ENCODE data around the gene GTPBP6.

GTPBP6 gene, protein sequence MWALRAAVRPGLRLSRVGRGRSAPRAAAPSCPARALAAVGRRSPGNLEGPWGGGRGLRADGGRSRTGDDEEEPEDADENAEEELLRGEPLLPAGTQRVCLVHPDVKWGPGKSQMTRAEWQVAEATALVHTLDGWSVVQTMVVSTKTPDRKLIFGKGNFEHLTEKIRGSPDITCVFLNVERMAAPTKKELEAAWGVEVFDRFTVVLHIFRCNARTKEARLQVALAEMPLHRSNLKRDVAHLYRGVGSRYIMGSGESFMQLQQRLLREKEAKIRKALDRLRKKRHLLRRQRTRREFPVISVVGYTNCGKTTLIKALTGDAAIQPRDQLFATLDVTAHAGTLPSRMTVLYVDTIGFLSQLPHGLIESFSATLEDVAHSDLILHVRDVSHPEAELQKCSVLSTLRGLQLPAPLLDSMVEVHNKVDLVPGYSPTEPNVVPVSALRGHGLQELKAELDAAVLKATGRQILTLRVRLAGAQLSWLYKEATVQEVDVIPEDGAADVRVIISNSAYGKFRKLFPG

DNA sequence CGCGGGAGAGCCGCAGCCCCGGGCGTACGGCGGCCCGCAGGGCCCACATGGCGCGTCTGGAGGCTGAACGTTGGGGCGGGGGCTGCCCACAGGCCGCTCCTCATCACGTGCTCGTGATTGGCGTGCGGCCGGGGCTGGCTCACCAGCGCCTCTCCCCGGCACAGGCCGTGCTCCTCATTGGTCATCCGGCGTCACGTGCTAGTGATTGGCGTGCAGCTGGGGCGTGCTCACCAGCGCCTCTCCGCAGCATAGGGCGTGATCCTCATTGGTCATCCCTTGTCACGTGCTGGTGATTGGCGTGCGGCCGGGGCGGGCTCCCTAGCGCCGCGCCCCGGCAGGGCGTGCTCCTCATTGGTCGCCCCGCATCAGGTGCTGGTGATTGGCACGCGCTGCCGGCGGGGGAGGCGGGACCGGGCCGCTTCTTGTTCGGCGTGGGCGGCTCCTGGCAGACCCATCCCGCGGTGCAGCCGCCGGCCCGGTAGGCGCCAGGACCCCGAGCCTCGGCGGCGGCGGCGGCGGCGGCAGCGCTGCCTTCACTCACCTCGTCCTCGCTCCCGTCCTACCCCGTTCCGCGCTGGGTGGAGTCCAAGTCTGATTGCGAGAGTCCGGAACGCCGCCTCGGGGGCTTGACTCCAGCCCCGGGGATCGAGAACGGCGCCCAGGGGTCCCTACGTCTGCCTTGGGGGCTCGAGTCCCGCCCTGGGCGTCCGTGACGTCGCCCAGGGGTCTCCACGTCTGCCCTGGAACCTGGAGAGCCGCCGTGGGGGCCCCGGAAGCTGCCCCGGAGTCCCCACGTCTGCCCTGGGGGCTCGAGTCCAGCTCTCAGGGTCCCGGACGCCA lies at the start of gene GTPBP6:
Gene GTPBP6, minus strand, starts transcription at position 58 of the 840 bp plus-strand sequence. Its CDS starts 9 bp downstream, at position 49.
- DNase-seq, result peak; percentile 98

DNA sequence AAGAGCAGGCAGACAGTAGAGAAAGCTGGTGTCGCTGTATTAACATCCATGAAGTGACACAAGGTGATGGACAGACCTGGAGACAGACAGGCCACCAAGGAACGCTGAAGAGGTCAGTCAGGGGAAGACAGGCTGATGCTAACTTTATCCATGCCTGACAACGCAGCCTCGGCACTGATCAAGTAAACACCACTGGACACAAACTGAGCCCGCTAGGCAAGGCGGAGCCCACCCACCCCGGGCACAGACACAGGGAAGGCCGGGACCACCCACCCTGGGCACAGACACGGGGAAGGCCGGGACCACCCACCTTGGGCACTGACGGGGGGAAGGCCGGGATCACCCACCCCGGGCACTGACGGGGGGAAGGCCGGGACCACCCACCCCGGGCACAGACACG lies 49.3 kb upstream of the GTPBP6 start:
- DNase-seq, result no peak

DNA sequence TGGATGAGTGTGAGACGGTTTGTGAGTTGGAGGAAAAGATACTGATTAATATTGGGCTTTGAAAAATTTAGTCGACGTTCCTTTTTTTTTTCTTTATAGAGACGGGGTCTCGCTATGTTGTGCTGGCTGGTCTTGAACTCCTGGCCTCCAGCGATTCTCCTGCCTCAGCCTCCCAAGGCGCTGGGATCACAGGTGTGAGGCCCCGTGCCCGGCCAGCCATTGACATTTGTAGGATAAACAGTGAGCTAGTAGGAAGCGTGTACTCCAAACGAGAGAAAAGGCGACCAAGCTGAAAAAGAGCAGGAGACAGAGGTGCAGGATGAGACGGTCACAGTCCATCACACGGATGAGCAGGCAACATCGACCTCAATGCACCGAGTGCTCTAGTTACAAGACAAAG lies 48.8 kb upstream of the GTPBP6 start:
- no peak for DNase-seq

DNA sequence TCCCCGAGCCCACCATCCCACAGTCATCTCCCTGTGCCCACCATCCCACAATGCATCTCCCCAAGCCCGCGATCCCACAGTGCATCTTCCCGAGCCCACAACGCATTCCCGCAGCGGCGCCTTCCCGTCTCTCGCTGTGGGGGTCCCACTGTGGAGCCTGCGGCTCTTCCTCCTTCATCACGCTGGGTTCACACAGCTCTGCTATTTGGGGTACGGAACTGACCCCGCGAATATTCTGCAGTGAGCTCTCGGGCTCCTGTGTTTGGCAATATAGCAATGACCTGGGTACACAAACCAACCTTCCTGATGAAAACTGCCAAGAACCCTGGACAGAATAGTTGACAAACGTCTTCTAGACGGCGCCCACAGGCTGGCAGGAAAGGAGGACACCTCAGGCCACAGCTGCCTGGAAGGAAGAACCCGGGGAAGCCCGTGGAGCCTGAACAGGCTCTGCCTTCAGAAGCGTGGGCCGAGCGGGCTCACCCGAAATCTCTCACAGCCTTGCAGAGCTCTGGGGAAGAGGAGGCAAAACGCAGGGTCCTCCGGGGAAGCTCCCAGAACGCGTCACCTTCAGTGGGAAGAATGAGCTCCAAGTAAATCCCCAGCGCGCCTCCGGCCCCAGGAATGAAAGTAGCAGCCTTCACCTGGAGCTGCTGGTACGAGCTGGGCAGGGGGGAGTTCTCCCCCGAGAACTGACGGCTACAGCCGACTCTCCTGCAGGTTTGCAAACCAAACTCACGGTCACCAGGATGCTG lies 45.2 kb upstream of the GTPBP6 start:
- no peak for DNase-seq

DNA sequence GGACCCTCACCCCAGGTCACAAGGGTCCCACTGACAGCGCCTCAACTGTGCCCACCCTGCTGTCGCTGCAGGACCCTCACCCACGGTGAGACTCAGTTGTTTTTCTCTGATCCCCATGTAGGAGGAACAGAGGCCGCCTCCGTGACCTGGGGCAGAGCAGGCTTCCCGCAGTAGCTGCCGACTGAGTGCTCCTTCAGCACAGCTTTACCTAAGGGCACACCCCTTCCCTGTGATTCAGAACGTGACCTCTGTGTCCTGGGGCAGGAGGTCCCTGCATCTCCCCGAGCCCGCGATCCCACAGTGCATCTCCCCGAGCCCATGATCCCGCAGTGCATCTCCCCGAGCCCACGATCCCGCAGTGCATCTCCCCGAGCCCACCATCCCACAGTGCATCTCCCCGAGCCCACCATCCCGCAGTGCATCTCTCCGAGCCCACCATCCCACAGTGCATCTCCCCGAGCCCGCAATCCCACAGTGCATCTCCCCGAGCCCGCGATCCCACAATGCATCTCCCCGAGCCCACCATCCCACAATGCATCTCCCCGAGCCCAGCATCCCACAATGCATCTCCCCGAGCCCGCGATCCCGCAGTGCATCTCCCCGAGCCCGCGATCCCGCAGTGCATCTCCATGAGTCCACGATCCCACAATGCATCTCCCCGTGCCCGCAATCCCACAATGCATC lies 44.5 kb upstream of the GTPBP6 start:
- no peak for DNase-seq

DNA sequence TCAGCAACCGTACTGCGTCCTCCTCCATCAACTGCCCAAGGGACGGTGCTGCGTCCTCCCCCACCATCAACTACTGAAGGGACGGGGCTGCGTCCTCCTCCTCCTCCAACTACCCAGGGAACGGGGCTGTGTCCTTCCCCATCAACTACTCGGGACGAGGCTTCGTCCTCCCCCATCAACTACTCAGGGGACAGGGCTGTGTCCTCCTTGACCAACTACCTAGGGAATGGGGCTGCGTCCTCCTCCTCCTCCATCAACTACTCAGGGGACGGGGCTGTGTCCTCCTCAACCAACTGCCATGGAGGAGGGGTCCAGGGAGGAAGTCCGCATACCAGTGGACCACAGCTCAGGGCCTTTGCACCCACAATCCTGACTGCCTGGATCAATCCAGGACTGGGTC lies 43.8 kb upstream of the GTPBP6 start:
- DNase-seq, result no peak

DNA sequence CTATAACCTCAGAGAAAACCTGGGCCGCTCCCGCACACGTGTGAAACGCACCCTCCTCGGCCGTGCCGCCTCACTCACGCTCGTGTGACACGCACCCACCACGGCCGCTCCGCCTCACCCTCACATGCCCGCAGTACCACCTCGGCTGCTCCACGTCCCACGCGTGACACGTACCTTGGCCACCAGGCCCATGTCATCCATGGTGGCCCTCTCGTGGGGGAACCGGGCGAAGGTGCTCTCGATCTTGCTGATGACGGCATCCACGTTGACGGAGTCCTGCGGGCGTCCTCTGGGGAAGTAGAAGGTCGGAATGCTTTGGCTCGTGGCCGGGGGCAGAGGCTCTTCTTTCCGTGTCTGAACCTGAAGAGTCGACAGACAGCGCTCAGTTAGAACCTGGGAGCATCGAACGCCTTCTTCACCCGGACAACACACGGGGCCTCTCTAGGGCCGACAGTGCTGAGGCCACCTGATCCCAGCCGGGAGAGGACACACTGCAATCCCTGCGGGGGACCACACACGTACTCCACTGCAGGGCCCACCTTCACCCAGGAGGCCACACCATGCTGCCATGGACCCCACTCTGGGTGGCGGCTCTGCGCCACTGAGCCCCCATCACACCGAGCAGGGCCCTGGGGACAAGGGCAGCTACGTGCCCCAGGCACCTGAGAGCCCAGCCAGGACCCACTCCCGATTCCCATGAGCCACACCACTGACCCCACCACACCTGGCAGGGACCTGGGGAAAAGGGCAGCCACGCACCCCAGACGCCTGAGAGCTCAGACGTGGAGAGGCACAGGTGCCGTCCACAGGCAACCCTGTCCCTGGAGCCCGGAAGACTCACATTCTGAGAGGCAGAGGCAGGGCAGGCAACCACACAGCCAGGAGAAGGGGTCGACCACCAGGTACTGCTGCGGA lies 42.9 kb upstream of the GTPBP6 start:
- no peak for DNase-seq

DNA sequence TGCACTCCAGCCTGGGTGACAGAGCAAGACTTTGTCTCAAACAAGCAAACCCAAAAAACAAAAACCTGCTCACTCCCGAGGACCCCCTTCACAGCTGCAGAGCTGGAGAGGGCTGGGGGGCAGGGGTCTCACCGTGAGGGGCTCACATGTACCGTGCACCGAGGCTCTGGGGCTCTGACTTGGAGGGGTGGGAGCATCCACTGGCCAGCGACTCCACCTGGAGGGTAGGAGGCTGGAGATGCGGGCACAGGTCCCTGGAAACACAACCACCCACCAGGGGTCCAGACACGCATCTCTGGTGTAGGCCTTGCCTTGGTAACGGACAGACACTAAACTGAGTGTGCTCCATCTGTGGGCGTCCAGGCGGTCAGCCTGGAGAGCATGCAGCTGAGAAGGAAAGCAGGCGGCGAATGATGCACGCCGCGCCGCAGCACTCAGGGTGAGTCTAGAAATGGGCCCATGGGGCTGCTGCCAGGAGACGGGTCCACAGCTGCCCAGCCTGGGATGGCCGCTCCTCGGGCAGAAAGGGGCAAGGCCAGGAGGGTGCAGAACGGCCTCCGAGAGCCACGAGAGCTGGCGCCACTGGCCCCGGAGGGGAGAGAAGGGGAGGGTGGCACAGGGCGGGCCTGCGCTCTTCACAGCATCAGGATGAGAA lies 42.0 kb upstream of the GTPBP6 start:
- DNase-seq, result no peak

DNA sequence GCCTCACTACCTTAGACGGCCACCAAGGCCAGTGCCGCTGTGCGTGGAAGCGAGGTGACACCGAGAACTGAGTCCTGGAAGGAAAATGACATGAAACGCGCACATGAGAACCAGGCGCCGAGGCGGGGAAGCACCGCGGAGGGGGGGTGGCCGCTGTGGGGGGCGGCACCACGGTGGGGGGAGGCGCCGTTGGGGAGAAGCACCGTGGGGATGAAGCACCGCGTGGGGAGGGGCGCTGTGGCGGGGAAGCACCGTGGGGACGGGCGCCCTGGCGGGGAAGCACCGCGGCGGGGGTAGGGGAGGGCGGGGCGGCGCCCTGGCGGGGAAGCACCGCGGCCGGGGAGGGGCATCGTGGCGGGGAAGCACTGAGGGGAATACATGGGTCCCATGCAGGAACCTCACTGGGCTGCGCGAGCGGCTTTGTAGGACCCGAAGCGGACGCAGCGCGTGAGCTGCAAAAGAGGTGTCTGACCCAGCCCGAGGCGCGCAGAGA lies 40.1 kb upstream of the GTPBP6 start:
- no peak for DNase-seq

DNA sequence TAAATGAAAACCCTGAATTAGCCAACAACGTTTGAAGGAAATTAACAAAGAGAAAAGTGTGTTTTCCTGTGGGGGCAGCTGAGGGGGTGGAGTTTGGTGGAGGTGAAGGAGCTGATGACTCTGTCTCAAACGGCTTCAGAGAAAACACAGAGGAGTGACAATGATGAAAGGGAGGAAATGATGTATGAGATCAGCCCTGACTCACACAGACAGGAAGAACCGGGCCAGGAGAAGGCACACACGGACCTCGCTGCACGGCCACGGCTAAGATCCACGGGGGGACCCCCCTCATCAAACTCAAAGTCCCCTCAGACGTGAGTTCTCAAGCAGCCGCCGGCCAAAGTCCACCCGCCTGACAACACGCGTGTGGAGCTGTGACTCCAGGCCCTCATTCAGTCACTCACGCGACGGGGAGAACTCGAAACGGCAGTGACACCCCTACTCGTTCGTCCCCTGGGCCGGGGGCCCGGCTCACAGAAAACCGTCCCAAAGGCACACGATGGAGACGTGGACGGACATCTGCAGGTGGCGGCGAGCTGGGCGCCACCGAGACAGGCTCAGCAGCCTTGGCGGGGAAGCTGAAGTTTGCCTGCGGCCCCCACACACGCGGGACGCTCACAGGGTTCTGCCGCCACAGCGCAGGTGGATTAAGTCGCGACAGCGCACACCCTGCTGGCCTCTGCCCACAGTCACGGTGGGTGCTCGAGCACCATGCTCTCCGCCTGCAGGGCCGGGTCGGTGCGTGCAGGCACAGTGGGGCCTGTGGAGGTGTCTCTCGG lies 39.3 kb upstream of the GTPBP6 start:
- no peak for DNase-seq

DNA sequence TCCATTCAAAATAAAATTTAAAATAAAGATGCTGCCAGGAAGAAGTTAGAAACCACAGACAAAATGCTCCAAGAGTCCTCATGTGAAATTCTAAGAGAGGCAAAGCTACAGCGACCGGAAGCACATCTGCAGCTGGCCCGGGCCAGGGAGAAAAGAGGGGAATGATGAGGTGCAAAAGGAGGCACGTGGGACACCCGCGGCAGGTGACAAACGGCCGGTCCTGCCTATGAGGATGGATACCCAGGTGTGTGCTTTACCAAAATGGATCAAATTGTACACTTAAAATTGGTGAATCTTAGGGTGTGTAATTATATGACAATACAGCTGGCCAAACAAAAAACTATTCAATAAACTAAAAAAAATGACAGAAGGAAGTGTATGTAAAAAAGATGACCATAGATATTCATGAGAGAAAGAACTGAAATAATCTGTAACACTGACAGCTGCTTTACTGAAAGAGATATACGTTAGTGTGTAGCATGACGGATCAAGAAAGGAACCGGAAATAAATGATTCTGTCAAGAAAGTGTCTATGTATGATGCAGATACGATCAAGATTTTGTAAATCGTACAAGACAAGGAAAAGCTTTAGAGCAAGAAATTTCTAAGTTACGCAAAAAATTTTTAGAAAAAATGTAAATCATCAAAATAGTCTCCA lies 38.6 kb upstream of the GTPBP6 start:
- no peak for DNase-seq

DNA sequence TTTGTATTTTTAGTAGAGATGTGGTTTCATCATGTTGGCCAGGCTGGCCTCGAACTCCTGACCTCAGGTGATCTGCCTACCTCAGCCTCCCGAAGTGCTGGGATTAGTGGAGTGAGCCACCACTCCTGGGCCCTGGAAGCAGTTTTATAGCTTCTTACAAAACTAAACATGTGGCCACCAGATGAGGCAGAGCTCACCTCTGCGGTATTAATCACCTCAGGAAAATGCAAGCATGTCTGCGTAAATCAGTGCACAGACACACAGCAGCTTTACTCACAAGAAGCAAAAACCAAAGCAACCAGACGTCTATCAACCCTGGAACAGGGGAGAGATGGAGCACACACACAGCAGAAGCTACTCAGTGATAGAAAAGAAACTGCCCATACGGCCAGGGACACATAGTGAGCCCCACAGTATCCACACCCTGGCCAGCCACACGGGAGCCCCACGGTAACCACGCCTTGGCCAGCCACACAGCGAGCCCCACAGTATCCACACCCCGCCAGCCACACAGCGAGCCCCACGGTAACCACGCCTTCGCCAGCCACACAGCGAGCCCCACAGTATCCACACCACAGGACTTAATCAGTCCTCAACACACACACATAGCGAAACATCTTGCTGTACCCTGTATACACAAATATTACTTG lies 37.9 kb upstream of the GTPBP6 start:
- DNase-seq, result no peak

DNA sequence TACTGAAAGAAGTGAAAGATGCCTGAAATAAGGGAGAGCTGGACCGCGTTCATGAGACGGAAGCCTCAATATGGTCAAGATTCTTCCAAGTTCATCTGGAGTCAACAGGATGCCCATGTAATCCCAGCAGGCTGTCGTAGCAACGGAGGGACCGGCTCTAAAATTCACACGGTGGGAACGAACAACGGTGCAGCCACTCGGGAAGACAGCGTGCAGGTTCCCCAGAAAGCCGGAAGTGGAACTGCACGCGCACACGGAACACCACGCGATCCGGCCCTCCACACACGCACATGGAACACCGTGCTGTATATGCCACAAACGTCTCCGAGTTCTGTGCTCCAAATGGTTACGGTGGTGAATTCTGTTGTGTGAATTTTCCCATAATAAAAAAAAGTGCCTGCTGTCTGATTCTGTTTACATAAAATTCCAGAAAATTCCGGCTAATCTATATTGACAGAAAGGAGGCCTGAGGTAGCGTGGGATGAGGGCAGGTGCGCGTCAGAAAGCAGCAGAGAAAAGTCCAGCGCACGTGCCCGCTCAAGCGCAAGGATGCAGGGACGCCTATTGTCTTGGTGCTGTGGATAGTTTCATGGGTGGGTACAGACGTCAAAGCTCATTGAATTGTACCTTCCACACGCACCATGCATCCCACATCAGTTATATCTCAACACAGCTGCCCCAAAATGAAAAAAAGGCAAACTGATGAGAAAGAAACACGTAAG lies 36.9 kb upstream of the GTPBP6 start:
- peak; percentile 34 for DNase-seq

DNA sequence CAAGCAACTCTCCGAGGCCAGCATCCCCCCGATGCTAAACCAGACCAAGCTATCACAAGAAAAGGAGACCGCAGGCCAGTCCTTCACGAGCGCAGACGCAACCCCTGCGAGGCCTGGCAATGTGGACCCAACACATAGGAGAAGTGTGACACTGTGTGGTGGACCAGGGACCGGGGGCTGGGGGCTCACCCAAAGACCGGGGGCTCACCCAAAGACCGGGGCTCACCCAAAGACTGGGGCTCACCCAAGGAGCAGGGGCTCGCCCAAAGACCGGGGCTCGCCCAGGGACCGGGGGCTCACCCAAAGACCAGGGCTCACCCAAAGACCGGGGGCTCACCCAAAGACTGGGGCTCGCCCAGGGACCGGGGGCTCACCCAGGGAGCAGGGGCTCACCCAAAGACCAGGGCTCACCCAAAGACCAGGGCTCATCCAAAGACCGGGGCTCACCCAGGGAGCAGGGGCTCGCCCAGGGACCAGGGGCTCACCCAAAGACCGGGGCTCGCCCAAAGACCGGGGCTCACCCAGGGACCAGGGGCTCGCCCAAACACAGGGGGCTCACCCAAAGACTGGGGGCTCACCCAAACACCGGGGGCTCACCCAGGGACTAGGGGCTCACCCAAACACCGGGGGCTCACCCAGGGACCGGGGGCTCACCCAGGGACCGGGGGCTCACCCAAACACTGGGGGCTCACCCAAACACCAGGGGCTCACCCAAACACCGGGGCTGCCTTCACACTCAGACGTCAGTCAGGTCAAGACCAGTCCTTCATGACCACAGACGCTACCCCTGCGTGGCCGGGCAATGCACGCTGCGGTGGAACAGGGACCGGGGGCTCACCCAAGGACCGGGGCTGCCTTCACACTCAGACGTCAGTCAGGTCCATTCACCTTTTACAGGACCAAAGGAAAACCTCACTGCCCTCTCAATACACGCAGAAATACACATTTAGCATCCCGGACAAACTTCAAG lies 35.3 kb upstream of the GTPBP6 start:
- DNase-seq, result no peak

DNA sequence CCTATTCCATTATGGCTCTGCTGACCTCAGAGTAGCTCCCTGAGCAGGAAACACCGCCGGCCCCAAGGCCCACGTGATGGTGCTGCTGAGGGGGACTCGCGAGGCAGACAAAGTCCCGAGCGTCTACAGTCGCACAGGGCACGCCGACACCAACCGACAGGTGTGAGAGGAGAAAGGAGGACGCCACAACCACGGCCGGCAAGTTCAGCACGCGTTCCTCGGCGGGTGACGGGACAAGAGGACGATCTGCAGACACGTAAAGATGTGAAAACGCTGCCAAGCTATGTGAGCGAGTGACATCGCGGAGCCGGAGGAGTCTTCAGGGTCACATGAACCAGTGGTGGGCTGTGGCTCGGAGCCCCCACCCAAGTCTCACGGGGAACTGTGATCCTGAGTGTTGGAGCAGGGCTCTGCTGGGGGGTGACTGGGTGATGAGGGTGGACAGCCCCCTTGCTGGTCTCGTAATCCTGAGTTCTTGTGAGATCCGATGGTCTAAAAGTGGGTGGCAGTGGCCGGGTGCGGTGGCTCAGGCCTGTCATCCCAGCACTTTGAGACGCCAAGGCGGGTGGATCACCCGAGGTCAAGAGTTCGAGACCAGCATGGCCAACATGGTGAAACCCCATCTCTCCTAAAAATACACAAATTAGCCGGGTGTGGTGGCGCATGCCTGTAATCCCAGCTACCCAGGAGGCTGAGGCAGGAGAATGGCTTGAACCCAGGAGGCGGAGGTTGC lies 34.2 kb upstream of the GTPBP6 start:
- no peak for DNase-seq

DNA sequence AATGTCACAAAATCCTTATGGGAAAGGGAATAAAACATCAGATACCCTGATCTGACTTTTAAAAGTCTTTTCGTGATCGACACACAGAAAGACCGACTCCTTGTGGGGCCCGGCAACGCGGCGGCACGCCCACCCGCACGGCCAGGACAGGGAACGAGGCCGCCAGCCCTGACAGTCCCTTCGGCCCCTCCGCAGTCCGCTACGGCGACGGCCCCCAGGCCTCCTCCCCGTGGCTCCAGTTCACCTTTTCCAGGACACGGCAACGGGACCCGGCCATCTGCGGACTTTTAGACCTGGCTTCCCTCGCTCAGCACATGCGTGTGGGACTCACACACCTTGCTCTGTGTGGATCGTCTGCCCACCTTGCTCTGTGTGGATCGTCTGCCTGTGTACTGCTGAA lies 33.6 kb upstream of the GTPBP6 start:
- DNase-seq, result no peak
